Measurements from ENCODE around the gene STX18. TPM values are rescaled to one million over a fixed set of nuclear protein-coding genes. Genes with fewer than 3 reads are reported as not detected.

The STX18 gene
- total and polyA plus RNA-seq, 2 donors (not counting 3 experiments of a cell fraction or from before 2014, with no cell fraction given): 30.7 to 31.2 TPM

DNA sequence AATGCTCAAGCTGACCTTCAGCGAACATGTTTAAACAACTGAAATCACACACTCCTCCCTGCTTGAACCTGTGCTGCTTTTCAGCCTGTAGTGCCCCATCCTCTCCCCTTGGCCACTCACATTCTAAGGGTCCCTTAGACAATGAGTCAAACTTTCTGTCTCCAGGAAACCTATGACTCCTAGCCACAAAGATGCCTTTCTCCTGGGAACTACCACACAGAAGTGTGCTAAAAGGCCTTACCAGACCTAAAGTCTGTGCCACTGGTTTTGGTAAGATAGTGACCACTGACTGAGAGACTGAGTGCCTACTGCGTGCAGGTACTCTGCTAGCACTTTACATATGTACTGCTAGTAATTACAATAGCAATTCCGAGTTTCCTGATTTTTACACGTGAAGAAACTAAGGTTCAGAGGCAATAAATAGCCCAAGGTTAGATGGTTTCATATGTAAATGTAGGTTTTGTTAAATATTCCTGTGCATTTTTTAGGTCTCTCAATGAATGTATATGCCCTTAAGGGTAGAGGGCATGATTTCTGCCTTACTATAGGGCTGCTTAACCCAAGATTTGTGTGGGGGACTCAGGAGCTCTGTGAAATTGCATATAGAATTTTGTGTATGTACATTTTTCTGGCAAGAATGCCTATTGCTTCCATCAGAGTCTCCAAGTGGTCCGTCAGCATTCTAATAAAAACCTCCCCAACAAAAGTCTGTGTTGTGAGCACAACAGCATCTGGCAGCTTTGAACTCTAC is 83.9 kb downstream of the STX18 start:
- BruUV-seq (replicated peaks): no TSS peak
- Histone ChIP-seq H3K4me3 (replicated peaks in 1 of 3; ENCODE audit: insufficient read depth in 1 of 3, low read depth in 1 of 3, low read length in 3 of 3) (no peak overlapping the region), H3K4me1 (ENCODE audit: control insufficient read depth, extremely low read depth, insufficient read depth, low read length) (no peaks in the 10 kb centered on the region), H3K9ac (replicated peaks; ENCODE audit: extremely low read depth, insufficient read depth, low read length) (no peak overlapping the region), H4K20me1 (replicated peaks; ENCODE audit: control insufficient read depth, extremely low read depth, insufficient read depth, low read length) (no peaks in the 10 kb centered on the region), H3K9me3 (replicated peaks; ENCODE audit: control insufficient read depth, insufficient read depth, low read length) (no peaks in the 10 kb centered on the region), H3K9me1 (replicated peaks; ENCODE audit: control insufficient read depth, extremely low read depth, insufficient read depth, low read length) (no peaks in the 10 kb centered on the region), H3K79me2 (ENCODE audit: control insufficient read depth, insufficient read depth, low read length) (no peaks in the 10 kb centered on the region), H3K4me2 (ENCODE audit: insufficient read depth, low read length) (no peak overlapping the region), H3K36me3 (ENCODE audit: control insufficient read depth in 2 of 2, extremely low read depth in 1 of 2, insufficient read depth in 2 of 2, low read length in 2 of 2) (peaks cover under 1 to 9% of the 10 kb centered on the region in 2 experiments), H3K27ac (ENCODE audit: insufficient read depth, low read depth, low read length) (no peak overlapping the region), H2AFZ (ENCODE audit: low read depth, low read length) (no peak overlapping the region), H3K27me3 (ENCODE audit: control insufficient read depth in 2 of 2, insufficient read depth in 2 of 2, low read length in 2 of 2) (no peaks in the 10 kb centered on the region)
- dilution Hi-C loops (cut with MboI; ENCODE audit: extremely low pct_ligation_motif_present, low sequenced_read_pairs) (no loop called here), intact Hi-C loops (cut with micrococcal nuclease) (no loop called here)
- no peak for TF ChIP-seq MYC (IDR thresholded peaks at IDR 0.05; ENCODE audit: low read depth, low read length)
- no peak for TF ChIP-seq POLR2A (IDR thresholded peaks at IDR 0.05; ENCODE audit: low read depth, low read length)
- TF ChIP-seq, protein P1, sequence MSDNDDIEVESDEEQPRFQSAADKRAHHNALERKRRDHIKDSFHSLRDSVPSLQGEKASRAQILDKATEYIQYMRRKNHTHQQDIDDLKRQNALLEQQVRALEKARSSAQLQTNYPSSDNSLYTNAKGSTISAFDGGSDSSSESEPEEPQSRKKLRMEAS (IDR thresholded peaks at IDR 0.05; ENCODE audit: insufficient read depth, insufficient read length): no peak
- TF ChIP-seq JUN (IDR thresholded peaks at IDR 0.05; ENCODE audit: borderline replicate concordance, insufficient read depth, insufficient read length, low read depth): no peak
- no peak for TF ChIP-seq EZH2 (IDR thresholded peaks at IDR 0.05; ENCODE audit: borderline replicate concordance, low read depth, low read length, severe bottlenecking)
- no peak for TF ChIP-seq GATA2 (IDR thresholded peaks at IDR 0.05; ENCODE audit: insufficient read depth, insufficient read length, low read depth, low read length)
- no peak for TF ChIP-seq FOS (IDR thresholded peaks at IDR 0.05; ENCODE audit: borderline replicate concordance, insufficient read depth, low read length)
- TF ChIP-seq POLR2AphosphoS5 (IDR thresholded peaks at IDR 0.05; ENCODE audit: insufficient read depth, low read depth, low read length): no peak
- TF ChIP-seq, protein P2, sequence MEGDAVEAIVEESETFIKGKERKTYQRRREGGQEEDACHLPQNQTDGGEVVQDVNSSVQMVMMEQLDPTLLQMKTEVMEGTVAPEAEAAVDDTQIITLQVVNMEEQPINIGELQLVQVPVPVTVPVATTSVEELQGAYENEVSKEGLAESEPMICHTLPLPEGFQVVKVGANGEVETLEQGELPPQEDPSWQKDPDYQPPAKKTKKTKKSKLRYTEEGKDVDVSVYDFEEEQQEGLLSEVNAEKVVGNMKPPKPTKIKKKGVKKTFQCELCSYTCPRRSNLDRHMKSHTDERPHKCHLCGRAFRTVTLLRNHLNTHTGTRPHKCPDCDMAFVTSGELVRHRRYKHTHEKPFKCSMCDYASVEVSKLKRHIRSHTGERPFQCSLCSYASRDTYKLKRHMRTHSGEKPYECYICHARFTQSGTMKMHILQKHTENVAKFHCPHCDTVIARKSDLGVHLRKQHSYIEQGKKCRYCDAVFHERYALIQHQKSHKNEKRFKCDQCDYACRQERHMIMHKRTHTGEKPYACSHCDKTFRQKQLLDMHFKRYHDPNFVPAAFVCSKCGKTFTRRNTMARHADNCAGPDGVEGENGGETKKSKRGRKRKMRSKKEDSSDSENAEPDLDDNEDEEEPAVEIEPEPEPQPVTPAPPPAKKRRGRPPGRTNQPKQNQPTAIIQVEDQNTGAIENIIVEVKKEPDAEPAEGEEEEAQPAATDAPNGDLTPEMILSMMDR (IDR thresholded peaks at IDR 0.05; ENCODE audit: extremely low read depth in 1 of 2, insufficient read depth in 1 of 2, low read depth in 1 of 2, low read length in 2 of 2): no peak
- ChIA-PET POLR2A (no interaction called here), CTCF (interaction anchor here (1.2 to 1.7 kb wide), 2 partner anchors 18 to 27 kb away, joined by 3 read pairs; no protein-coding TSS in a partner anchor)
- FAIRE-seq: no peak
- DNase-seq (ENCODE audit: low read depth, low spot score): peak; percentile 7
